HG03103 (cell line): ENCODE data around the gene IFRD1.
A peak's percentile ranks its signal among the peaks of the same experiment; 100 is the strongest.
"Not testable (repeated sequence)": the region's sequence is repeated elsewhere in the genome, so short reads cannot be mapped to it uniquely, and the experiment has no call there.

Experiments used
- ATAC-seq: cut with Tn5 transposase; IDR thresholded peaks from one replicate; pipeline ENCODE4 v1.9.1; 2021; ENCODE audit warnings: low read depth; ENCODE audit not compliant: unreplicated experiment

The IFRD1 gene

GRCh38 chr7:112439476-112439875 is 10.8 kb upstream of the IFRD1 start:
- ATAC-seq, result no peak

- no peak for ATAC-seq
Measured at GRCh38 chr7:112442210-112442609, 8.1 kb upstream of the IFRD1 start.

GRCh38 chr7:112444505-112444904 is 5.8 kb upstream of the IFRD1 start:
- ATAC-seq, result no peak

DNA sequence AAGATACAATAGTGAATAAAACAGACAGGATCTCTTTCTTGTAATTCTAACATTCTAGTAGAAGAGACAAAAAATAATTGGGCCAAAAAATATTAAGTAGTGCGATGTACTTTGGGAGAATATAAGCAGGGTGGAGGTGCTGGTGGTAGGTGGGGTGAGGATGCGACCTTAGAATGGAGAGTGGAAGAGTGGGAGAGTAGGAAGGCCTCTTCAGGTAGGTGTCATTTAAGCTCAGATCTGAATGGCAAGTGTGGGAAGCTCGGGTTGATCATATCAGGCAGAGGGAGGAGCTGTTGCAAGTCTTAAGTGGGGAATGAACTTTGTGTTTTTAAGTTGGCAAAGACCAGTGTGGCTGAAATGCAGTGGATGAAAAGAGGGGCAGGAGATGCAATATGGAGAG is 3.8 kb upstream of the IFRD1 start:
- ATAC-seq, result no peak

DNA sequence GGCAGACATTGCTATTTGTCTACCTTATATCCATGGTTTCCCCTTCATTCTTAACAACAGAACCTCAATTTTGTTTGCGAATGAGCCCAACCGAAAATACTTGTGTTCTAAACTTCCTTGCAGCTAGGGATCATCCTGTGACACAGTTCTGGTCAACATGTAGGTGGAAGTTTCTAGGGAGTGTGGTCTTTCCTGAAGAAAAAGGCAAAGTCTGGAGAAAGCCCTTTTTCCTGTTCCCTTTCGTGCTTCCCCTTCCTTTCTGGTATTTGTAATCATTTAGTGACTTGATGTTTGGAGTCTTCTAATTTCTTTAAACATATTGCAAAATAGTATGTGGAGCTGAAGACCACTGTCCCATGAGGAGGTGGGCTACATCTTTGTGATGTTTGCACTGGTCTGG is 2.9 kb upstream of the IFRD1 start:
- ATAC-seq, result no peak

DNA sequence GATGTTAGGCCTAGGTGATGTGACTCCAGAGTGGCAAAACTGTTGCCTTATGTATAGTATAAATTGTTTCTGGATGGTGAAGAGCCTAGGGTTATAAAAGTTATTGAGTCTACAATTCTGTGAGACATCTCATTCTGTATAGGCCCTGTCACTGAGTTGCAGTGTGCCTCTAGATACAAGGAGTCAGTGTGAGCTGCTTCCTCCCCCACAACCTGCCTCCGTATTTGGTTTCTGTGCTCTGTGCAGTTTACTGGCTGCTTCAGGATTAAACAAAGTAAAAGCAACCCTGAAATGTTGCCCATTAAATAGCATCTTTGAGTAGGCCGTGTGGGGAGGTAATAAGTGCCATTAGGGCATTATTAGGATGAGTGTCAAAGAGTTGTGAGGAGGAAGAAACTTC is 1.9 kb upstream of the IFRD1 start:
- no peak for ATAC-seq

- ATAC-seq, result no peak
Measured at GRCh38 chr7:112448891-112449290, 1.4 kb upstream of the IFRD1 start.

- ATAC-seq, result no peak
Measured at GRCh38 chr7:112449353-112449752, 907 bp upstream of the IFRD1 start.

DNA sequence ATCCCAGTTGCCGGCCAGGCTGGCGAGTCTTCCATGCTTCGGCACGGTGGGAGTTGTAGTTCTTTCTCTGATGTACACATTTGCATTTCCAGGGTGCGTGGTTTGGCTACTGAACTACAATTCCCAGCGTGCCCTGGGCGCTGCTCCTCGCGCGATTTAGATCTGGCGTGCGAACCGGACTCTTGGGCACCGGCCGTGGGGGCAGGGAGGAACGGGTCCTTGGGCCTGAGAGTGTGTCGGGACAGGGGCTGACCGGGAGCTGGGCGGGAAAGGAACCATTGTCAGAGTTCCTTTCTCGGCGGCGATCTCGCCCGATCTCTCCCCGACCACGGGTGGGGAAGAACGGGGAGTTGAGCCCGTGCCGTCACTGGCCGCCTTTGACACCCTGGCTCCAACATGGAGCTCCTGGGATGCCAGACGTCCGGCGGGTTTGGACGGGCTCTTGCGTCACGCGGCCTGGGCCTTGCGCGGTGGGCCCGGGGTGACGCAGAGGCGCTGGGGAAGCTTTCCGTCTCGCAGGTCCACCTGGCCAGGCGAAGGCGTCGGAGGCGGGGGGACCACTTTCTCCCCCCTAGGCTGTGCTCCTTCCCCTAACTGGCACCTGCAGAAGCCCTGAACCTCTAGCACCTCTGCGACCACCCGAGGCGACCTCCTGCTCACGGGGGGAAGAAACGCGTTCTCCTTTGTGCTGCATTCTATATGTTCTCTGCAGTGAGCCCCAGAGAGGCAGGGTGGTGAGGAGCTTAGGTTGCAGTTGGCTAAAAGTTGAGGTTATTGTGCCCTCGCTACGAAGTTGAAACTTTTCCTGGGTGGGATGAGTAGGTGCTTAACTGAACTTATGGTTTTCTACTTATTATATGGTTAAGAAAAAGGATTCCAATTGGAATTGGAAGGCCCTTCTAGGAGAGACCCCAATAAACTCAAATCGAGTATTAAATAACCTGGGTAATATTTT is 824 bp downstream of the IFRD1 start:
- ATAC-seq, result peak; percentile 78

GRCh38 chr7:112452102-112452888 is 2.0 kb downstream of the IFRD1 start:
- no peak for ATAC-seq

- ATAC-seq, result no peak
Measured at GRCh38 chr7:112453505-112454171, 3.4 kb downstream of the IFRD1 start.

GRCh38 chr7:112454191-112454590 is 3.9 kb downstream of the IFRD1 start:
- not testable (repeated sequence) for ATAC-seq

DNA sequence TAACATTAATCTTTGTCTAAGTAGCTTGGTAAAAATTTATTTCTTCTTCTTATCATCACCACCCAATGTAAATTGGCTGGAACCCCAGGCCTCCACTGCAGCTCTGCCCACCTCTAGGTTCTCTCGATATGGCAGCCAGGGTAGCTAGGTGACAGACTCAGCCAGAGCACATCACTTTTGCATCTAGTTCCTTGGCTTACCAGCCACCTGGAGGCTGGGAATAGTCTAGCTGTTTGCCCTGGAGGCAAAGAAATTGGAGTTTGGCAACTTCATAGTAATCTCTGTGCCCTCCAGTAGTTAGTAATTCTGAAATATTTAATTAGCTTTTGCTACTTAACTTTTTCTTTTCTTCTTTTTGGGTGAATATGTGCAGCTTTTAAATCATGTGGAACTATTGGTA is 9.4 kb downstream of the IFRD1 start:
- no peak for ATAC-seq

DNA sequence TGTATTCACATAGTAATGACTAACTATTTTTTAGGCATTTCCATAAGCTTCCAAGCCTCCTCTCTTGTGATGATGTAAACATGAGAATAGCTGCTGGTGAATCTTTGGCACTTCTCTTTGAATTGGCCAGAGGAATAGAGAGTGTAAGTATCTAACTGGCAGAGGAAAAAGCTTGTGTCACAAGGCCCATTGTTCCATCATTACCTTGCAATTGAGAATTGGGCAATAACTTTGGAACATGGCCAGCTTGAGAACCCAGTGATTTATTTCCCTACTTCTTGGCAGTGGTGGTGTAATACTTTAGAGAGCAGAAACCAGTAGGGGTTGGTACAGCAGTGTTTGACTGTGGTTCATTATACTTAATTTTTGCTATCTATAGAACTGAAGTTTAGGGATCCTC is 12.0 kb downstream of the IFRD1 start:
- ATAC-seq, result no peak

- no peak for ATAC-seq
Measured at GRCh38 chr7:112467867-112468266, 17.6 kb downstream of the IFRD1 start.

DNA sequence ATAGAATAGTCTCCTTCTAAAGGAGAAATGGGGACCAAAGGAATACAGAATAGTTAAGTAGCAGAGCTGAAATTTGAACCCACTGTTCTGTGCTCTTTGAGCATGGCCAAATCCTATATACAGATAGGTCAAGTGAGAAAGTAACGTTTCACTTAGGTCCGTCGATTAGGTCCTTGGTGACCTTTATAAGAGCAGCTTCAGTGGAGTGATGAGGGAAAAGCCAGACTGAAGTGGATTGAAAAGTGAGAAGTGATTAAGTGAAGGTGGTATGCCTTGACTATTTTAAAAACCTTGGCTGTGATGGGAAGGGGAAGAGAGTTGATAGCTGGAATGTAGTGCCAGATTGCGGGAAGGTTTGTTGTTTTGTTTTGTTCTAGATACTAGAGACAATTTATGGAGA is 19.9 kb downstream of the IFRD1 start:
- no peak for ATAC-seq

DNA sequence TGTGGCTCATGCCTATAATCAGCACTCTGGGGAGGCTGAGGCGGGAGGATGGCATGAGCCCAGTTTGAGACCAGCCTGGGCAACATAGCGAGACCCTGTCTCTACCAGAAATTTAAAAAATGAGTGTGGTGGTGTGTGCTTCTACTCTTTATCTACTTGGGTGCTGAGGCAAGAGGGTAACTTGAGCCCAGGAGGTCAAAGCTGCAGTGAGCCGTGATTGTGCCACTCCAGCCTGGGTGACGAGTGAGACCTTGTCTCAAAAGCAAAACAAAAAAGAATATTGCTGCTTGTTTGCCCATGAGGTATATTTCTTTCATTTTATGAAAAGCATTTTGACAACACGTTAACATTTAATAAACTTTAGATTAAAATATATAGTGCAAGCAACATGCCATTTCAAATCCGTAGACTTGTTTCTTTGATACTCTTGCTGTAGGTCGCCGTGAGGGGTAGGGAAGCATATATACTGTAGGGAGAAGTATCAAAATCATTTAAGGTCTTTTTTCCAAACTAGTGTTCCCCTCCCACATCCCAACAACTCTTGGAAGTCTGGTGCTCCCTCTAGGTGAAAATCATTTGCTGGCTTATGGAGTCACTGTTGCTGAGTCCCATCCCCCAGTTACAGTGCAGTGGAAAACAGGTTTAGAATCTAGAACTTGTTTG is 26.3 kb downstream of the IFRD1 start:
- no peak for ATAC-seq

- no peak for ATAC-seq
Measured at GRCh38 chr7:112481121-112481736, 31.0 kb downstream of the IFRD1 start.

GRCh38 chr7:112481833-112482670 is 31.8 kb downstream of the IFRD1 start:
- no peak for ATAC-seq
